ENCODE measurements around the gene PREB.
"Not testable (repeated sequence)": the region's sequence is repeated elsewhere in the genome, so short reads cannot be mapped to it uniquely, and the experiment has no call there.

The PREB gene

GRCh38 chr2:27125104-27125503 is 9.3 kb downstream of the PREB start:
- no peak for DNase-seq

GRCh38 chr2:27123302-27124150 is 10.9 kb downstream of the PREB start, which contains the start of gene ABHD1:
Gene ABHD1, plus strand, starts transcription at chr2:27123815. Its CDS starts 134 bp downstream, at chr2:27123949.
- peak; percentile 65 for DNase-seq

- no peak for DNase-seq
Measured at GRCh38 chr2:27122791-27123190, 11.6 kb downstream of the PREB start.

- DNase-seq, result no peak
Measured at GRCh38 chr2:27121906-27122305, 12.5 kb downstream of the PREB start.

GRCh38 chr2:27119330-27119670 is 15.1 kb downstream of the PREB start:
- DNase-seq, result not testable (repeated sequence)

- DNase-seq, result peak; percentile 62
Measured at GRCh38 chr2:27118525-27119329, 15.7 kb downstream of the PREB start, which contains the start of gene CGREF1. Gene CGREF1, minus strand, starts transcription at chr2:27119128. Its CDS starts 14,762 bp downstream, at chr2:27104366.

GRCh38 chr2:27117995-27118524 is 16.4 kb downstream of the PREB start:
- no peak for DNase-seq

GRCh38 chr2:27115519-27115918 is 18.9 kb downstream of the PREB start:
- DNase-seq, result no peak

GRCh38 chr2:27111392-27112078 is 22.9 kb downstream of the PREB start:
- DNase-seq, result not testable (repeated sequence)

GRCh38 chr2:27110603-27111352 is 23.7 kb downstream of the PREB start:
- not testable (repeated sequence) for DNase-seq

- DNase-seq, result no peak
Measured at GRCh38 chr2:27109083-27109482, 25.4 kb downstream of the PREB start.

- DNase-seq, result no peak
Measured at GRCh38 chr2:27108221-27108620, 26.2 kb downstream of the PREB start.

- no peak for DNase-seq
Measured at GRCh38 chr2:27105981-27106380, 28.5 kb downstream of the PREB start.

GRCh38 chr2:27102329-27102728 is 32.1 kb downstream of the PREB start:
- no peak for DNase-seq

GRCh38 chr2:27100036-27100435 is 34.4 kb downstream of the PREB start:
- no peak for DNase-seq

GRCh38 chr2:27099334-27099955 is 35.0 kb downstream of the PREB start:
- no peak for DNase-seq

- no peak for DNase-seq
Measured at GRCh38 chr2:27097341-27097740, 37.1 kb downstream of the PREB start.

GRCh38 chr2:27096748-27097297 is 37.6 kb downstream of the PREB start:
- no peak for DNase-seq

GRCh38 chr2:27095745-27096651 is 38.4 kb downstream of the PREB start:
- peak; percentile 90 for DNase-seq

GRCh38 chr2:27095427-27095744 is 39.0 kb downstream of the PREB start:
- no peak for DNase-seq

Measured in eye (tissue), 1 donor.